Measurements from ENCODE around the gene DTD1.

DTD1 gene

DNA sequence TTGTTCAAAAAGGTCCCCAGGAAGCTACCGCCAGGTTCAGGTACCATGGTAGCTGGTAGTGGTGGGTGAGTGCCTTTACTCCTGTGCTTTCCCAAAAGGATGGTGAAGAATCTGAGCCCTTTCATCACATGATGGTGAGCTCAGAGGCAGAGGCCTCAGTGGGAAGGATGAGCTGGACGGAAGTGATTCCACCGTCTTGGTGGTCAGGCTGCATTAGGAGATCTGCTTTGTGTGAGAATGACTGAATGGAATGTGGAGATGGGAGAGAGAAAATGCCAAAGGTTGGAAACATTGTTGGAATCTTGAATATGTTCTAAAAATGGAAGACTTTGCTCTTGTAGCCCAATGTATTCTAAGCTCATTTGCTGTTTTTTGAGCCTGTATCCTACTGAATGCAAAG lies 117.6 kb downstream of the DTD1 start:
- DNase-seq (no peak), ATAC-seq (no peak)

- ATAC-seq: no peak
- DNase-seq: no peak
Measured at GRCh38 chr20:18705910-18706309, 118.1 kb downstream of the DTD1 start.

GRCh38 chr20:18712131-18712530 lies 124.3 kb downstream of the DTD1 start:
- no peak for DNase-seq

DNA sequence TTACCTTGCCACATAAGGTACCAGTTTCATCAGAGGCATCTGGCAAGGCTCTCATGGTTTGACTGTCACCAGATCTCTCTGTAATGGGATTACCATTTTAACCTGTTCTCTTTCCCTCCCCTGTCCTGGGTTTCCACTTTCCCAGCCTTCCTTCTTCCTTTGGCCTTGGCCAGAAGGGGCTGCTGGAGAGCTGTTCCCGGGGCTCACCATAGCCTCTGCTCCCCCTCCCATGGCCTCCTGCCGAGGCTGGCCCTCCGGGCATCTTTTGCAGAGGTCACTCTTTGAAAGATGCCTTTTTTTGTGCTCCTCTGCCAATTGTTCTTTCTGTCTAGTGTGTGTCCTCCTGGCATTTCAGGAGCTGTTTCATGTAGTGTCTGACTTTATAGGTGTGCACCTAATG lies 125.0 kb downstream of the DTD1 start:
- DNase-seq (no peak), ATAC-seq (no peak)

More at GRCh38 chr20:18712131-18712530, 124.3 kb downstream of the DTD1 start:
- no peak for ATAC-seq

GRCh38 chr20:18715564-18715963 lies 127.7 kb downstream of the DTD1 start:
- no peak for ATAC-seq
- DNase-seq: no peak

DNA sequence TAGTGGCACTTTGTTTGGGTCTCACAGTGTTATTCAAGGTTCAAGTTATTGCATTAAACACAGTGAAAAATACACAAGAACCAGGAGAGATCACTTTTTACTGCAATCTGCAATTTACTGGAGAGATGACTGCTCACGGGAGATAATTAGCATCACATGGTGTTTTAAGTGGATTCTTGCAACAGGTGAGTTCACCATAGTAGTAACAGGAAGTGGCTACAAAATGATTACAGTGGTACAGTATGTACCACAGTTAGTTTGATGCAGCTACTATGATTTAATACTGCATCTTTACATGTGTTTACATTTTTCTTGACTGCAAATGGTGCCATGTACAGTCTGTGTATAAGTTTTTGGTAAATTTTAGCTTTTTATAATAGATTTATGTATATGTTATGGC lies 129.2 kb downstream of the DTD1 start:
- DNase-seq (no peak), ATAC-seq (no peak)

DNA sequence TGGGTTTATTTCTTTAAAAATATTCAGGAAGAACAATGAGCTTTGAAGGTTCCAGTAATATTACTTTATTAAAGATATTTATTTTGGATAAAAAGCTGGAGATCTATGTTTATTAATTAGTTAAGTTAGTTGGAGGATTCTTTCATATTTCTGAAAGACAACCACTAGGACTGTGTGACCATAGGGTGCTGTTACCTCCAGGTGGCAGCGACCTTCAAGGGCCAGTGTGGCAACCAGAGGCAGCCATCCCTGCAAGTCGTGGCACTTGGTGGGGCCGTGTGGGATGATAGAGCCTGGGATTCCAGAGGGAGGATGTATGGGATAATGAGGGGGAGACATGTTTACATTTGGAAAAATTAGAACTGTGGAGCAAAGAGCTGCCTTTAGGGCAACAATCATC lies 130.3 kb downstream of the DTD1 start:
- DNase-seq (no peak), ATAC-seq (no peak)

- DNase-seq (no peak), ATAC-seq (no peak)
Measured at GRCh38 chr20:18719426-18719825, 131.6 kb downstream of the DTD1 start.

- ATAC-seq (no peak), DNase-seq (no peak)
Measured at GRCh38 chr20:18721551-18722115, 133.8 kb downstream of the DTD1 start.

DNA sequence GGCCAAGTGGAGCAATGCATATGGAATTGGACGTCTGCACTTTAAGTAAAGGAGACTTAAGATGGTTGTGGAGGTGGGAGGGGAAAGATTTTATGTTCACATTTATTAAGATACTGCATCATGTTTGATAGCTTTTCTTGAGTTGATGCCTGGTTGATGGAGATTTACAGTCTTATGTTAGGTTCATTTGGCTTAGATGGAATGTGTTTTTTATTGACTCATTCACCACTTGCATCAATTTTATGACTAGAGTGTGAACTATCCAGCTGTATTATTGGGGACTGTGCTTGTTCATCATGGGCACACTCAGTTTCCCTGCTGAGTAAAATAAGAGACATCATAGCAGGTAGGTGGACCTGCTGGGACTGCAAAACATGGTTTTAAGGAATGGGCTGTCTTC lies 134.5 kb downstream of the DTD1 start:
- no peak for ATAC-seq
- no peak for DNase-seq

- ATAC-seq: no peak
- DNase-seq: no peak
Measured at GRCh38 chr20:18724077-18724476, 136.2 kb downstream of the DTD1 start.

DNA sequence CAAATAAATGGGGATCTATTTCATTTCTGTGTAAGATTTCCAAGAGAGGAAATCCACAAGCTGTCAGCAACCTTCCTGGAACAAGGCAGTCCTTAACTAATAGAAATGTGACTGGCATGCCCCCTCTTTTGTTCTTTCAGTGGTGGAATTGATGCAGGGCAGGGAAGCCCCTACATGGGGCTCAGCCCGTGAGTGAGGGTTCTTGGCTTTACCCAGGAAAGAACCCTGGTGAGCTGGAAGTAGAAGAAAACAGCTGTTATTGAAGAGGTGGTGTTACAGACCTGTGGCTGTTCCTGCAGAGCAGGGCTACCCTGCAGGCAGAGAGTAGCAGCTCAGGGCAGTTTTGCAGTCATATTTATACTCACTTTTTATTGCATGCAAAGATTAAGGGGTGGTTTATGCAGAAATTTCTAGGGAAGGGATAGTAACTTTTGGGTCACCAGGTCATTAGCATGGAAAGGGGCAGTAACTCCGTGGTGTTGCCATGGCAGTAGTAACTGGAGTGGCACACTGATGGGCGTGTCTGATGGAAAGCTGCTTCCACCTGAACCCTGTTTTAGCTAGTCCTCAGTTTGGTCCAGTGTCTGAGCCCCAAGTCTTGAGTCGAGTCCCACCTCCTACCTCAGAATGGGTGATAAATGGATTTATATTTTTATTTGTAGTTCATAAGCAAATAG lies 137.1 kb downstream of the DTD1 start:
- no peak for DNase-seq
- ATAC-seq: no peak

DNA sequence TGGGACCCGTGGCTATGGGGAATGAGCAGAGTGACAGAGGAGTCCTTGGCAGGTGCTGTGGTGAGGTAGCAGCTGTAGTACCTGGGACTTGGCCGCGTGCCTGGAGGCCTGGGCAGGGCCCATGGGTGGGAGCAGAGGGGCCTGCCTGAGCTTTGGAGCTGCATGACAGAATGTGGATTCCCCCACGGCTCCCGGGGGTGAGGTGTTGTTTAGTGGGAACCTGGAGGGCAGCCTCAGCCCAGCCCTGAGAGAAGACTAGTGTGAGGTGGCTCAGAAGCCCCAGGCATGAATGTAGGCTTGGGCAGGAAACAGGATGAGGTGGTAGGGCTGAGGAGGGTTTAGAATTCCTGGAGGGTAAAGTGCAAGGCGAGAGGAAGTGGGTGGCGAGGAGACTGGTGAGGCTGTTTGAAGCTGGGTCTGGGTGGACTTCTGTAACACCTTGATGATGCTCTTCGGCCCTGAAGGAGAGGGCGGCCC lies 139.2 kb downstream of the DTD1 start:
- DNase-seq (no peak), ATAC-seq (no peak)

DNA sequence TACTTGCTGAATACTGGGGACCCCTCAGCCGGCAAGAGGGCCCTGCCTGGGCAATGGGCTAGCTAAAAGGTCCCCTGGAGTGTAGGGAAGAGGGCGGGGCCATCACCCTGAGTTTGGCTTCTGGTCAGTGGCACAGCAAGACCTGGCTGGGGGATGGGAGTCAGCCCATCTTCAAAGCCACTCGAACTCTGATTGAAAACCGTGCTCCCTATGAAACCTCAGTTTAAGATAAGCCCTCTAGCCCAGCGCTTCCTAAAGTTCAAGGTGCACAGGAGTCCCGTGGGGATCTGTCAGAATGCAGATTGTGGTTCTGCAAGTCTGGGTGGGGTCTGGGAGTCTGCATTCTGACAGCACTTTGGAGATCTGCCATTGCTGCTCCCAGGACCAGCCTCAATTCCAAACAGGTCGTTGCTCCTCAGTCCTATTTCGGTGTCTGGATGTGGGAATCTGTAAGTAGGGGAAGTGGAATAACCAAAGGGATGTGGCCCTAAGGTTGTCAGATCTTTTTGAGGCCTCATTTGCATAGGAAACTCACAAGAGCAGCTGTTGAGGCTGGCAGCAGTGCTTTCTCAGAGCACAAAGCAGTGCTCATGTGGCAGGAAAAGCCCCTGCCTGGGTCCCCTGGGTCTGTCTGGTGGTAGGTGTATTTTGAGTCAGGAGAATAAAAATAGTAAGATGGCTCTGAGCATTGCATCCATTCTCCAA lies 140.5 kb downstream of the DTD1 start:
- DNase-seq: no peak

DNA sequence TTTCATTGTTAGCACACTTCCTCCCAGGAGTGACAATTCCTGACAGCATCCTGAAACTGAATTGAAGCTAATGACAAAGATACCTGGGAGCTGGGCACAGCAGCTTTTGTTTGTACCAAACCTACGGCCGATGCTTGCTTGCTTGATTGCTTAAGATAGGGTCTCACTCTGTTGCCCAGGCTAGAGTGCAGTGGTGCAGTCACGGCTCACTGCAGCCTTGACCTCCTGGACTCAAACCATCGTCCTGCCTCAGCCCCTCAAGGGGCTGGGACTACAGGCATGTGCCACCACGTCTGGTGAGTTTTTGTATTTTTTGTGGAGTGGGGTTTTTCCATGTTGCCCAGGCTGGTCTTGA lies 141.0 kb downstream of the DTD1 start:
- no peak for ATAC-seq
- no peak for DNase-seq

More for the DNA sequence above, 140.5 kb downstream of the DTD1 start:
- ATAC-seq: no peak

GRCh38 chr20:18729231-18729825 lies 141.5 kb downstream of the DTD1 start:
- DNase-seq: no peak
- ATAC-seq: no peak

- ATAC-seq: no peak
- DNase-seq: no peak
Measured at GRCh38 chr20:18731940-18732339, 144.1 kb downstream of the DTD1 start.

GRCh38 chr20:18734525-18735189 lies 146.8 kb downstream of the DTD1 start:
- DNase-seq (no peak), ATAC-seq (no peak)

- no peak for DNase-seq
- ATAC-seq: no peak
Measured at GRCh38 chr20:18737140-18737539, 149.3 kb downstream of the DTD1 start.

- DNase-seq: no peak
- no peak for ATAC-seq
Measured at GRCh38 chr20:18738055-18738454, 150.2 kb downstream of the DTD1 start.

GRCh38 chr20:18738888-18739287 lies 151.0 kb downstream of the DTD1 start:
- DNase-seq (no peak), ATAC-seq (no peak)

- DNase-seq: no peak
- ATAC-seq: no peak
Measured at GRCh38 chr20:18739751-18740166, 151.9 kb downstream of the DTD1 start.

- ATAC-seq (no peak), DNase-seq (no peak)
Measured at GRCh38 chr20:18740726-18741125, 152.9 kb downstream of the DTD1 start.

Measured in stimulated activated naive CD8-positive, alpha-beta T cell treated with anti-CD3 and anti-CD28 coated beads, Interleukin-15, Interleukin-2, amounts not matched to agents 100 U/mL and 50 U/mL, for 24 hours (primary cell).